Stromal cell of bone marrow (primary cell): ENCODE measurements around the gene EYS.
"Not testable (repeated sequence)": the region's sequence is repeated elsewhere in the genome, so short reads cannot be mapped to it uniquely, and the experiment has no call there.

Experiments
- DNase-seq: peaks from one replicate; pipeline ENCODE4 v3.0.0-alpha.2; 2012; ENCODE audit warnings: low read depth

EYS gene

DNA sequence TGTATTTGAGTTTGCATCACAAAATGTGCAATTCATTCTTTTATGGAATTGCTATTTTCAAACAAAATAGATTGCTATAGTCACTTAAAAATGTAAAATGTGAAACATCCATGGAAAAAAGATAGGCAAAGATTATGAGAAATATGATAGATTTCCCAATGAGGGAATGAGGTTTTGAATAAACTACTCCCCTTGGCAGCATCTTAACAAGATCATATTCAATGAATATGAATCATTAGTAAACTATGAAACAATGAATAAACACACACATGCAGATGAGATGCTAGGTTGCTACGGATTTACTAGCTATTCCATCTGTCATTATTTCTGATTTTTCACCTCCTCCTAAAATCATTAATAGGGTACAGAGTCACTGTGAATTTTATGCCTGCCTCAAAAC lies 1669.6 kb downstream of the EYS start:
- no peak for DNase-seq

DNA sequence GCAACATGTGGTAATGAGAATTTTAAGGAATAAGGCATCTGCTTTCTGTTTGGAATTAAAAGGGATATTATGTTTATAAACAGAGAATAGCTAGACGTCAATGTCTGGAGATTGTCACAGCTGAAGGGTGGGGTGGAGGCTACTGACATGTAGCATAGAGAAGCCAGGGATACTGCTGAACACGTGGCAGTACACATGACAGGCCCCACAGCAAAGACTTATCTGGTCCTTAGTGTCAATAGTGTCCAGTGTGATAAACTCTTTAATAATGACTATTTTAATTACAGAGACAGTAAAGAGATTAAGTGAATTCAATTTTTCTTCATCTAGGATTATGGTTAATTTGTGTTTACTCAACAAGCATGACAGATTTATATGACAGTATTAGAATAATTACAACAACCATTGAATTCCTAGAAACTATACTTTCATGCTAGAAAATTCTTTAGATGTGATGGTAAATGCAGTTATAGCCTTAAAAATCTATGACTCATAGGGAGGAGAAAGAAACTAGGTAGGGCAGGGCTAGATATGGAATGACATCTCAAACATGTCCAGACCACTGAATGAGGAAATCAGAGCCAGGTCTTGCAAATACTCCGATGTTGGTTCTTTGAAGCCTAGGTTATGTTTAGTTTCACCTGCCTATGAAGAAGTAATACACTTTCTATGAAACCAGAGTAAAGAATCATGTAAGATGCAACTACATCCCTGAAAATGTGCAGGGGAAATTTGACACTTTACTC lies 1671.9 kb downstream of the EYS start:
- no peak for DNase-seq

DNA sequence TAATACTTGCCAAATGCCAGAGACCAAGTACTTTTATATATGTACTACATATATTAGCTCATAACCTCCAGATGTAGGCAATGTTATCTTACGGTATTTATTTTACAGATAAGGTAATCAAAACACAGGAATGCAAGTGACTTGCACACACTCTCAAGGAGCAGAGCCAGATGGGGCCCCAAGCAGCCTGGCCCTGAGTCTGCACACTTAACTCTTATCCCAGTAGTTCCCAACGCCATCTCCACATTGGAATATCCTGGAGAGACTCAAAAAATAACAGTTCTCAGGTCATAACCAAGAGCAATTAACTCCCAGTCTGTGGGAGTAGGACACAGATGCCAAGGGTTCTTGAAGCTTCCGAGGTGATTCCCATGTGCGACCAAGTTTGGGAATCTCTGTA lies 1672.7 kb downstream of the EYS start:
- no peak for DNase-seq

DNA sequence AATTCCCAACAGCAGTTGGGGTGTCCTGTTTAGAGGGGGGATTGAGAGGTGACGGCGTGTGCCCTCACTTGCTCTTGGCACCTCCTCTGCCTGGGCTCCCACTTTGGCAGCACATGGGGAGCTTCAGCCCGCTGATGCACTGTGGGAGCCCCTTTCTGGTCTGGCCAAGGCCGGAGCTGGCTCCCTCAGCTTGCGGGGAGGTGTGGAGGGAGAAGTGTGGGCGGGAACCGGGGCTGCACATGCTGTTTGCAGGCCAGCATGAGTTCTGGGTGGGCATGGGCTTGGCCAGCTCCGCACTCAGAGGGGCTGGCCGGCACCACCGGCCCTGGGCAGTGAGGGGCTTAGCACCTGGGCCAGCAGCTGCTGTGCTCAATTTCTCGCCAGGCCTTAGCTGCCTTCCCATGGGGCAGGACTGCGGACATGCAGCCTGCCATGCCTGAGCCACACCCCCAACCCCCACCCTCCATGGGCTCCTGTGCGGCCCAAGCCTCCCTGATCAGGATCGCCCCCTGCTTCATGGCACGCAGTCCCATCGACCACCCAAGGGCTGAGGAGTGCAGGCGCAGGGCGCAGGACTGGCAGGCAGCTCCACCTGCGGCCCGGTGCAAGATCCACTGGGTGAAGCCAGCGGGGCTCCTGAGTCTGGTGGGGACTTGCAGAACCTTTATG lies 1675.9 kb downstream of the EYS start:
- not testable (repeated sequence) for DNase-seq

- no peak for DNase-seq
Measured at GRCh38 chr6:64023693-64024092, 1683.3 kb downstream of the EYS start.

GRCh38 chr6:64014595-64014994 lies 1692.4 kb downstream of the EYS start:
- no peak for DNase-seq

DNA sequence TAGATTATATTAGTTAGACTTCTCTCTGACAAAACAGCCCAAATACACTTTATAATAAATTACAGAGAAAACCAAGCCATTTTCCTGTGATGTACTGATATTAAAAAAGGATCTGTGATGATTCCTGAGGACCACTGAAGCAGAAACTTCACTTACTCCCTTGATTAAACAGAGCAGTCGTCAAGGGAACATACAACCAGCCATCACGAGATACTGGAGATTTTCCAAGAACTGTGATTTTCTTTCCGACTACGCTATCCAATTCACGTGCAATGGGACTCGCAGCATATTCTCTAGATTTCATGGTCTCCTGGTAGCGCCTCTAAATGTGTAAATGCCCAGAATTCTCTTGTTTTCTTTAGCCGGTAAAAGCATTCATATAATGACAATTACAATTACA lies 1694.0 kb downstream of the EYS start:
- DNase-seq: no peak

GRCh38 chr6:64012351-64013001 lies 1694.5 kb downstream of the EYS start:
- peak; percentile 28 for DNase-seq

GRCh38 chr6:64010666-64011065 lies 1696.4 kb downstream of the EYS start:
- DNase-seq: no peak

DNA sequence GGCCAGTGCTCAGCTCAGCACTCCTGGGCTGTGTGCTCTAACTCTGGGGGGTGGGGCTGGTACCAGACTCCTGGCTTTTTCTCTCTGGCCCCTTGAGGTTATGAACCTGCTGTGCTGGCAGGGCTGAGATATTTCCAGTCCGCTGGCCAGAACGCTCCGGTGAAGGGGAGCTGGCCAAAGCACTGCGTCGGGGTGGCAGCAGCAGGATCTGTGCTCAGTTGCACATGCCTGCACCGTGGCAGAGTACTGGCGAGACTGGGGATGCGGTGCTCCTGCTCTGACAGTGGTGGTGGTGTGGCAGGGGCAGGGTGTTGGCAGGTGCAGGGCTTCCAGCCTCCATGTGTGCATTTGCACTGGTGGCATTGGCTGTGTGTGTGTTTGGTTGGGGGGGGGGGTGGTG lies 1697.0 kb downstream of the EYS start:
- no peak for DNase-seq

- no peak for DNase-seq
Measured at GRCh38 chr6:64006246-64006645, 1700.8 kb downstream of the EYS start.

DNA sequence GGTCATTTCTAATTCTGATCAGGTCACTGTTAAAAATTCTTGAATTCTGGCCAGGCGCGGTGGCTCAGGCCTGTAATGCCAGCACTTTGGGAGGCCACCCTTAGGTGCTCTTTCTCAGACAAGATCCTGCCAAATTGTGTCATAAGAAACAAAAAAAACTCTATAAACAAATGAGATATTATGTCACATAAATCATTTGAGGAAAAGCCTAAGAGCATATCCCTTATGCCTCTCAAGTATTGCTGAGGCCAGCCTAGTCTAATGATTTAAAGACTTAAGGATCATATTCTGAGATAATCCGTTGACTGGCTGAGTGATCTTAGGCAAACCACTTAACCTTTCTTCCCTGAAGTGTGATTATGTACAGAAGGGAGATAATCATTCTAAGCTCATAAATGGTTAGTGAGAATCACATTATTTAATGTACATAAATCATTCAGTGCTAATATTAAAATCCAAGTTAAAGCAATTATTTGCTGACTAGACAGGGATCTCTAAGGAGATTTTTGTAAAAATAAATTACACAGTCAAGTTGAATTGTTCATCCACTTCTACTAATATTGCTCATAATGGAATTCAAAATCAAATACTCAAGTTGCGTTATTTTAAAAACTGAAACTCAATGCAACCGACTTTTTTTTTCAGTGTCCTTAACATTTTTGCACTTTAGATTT lies 1706.1 kb downstream of the EYS start:
- no peak for DNase-seq

- no peak for DNase-seq
Measured at GRCh38 chr6:63999613-64000012, 1707.4 kb downstream of the EYS start.

DNA sequence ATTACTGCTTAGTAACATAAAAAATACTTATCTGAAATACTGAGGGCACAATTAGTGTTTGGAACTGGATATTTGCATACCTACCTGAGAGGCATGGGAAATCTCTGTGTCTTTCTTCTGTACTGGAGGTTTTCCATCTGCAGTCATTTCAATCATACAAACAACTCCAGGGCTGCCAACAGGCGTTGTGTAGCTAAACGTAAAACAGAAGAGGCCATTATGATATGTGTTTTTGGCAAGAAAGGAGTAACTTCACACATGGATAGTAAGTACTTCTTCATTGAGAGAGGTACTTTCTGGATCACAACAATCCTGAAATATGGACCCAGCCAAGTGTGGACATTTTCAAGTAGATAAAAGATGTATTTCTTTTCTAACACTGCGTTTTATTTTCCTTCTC lies 1708.0 kb downstream of the EYS start:
- no peak for DNase-seq

DNA sequence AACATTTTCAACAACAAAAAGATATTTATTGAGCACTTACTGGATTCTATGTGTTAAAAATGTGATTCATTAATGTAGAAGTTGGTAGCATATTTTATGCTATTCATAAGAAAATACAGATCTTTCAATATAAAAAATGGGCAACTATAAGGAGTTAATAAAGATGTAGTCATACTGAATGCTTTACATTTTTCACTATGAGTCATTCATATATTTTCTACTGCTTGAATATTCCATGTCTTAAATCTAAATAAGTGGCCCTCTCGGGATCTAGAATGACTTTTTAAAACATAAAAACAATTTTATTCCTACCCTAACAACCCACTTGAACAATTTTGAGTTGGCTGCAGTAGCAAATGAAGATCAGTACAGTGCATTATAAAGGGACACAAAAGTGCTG lies 1709.3 kb downstream of the EYS start:
- DNase-seq: no peak

DNA sequence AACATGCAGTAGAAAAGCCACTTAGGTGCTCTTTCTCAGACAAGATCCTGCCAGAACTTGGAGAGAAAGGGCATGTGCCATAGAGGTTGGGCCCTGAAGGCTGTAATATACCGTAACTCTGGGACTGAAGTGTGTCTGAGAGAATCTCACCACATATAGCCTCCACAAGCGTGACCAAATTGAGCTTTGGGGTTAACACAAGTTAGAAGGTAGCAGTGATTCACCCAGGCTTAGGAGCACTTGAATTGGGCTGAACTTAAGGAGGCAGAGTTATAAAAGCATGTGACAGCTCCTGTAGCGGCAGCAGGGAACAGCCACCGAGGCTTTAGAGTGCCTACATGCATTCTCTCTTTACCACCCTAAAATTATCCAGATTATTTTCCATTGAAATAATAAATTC lies 1709.8 kb downstream of the EYS start:
- no peak for DNase-seq

DNA sequence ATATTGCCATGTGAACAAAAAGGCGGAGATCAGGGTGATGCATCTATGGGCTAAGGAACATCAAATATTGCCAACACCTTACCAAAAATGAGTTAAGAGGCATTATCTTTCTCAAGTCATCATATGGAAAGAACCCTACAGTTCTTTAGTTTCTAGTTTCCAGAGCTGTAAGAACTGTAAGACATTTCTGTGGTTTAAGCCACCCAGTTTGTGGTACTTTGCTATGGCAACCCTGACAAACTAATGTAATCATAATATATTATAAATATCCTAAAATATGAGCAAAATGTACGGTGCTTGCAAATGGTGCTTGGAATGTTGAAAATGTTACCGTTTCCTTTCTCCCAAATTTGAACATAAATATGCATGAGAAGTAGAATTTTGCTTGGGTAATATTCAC lies 1721.8 kb downstream of the EYS start:
- no peak for DNase-seq

DNA sequence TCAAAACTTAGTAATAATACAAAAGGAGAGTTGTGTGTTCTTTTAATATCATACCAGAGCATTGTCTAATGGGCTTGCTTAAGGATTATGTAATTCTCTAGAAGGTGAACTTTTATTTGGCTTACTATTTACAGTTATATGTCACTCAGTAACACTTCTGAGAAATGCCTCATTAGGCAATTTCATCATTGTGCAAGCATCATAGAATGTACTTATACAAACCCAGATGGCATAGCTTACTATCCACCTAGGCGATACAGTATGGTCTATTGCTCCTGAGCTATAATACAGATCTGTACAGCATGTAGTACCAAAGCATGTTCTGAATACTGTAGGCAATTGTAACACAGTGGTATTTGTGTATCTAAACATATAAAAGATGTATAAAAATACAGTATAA lies 1731.3 kb downstream of the EYS start:
- no peak for DNase-seq

DNA sequence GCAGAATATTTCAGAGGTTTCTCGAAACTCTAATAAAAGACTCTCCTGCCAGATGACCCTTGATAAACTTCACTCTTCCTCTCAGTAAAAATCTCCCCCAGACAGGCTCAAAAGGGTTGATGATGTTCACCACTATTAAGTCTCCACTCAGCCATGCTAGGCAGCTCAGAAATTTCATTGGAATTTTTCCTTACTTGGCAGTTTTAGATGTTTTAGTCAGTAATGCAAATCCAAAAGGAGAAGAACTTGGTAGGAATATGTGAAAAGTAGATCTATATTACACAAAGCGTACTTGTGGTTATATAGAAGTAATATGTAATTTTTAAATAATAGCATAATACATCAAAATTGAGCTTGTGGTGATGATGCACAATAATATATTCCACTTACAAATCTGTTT lies 1738.4 kb downstream of the EYS start:
- no peak for DNase-seq

DNA sequence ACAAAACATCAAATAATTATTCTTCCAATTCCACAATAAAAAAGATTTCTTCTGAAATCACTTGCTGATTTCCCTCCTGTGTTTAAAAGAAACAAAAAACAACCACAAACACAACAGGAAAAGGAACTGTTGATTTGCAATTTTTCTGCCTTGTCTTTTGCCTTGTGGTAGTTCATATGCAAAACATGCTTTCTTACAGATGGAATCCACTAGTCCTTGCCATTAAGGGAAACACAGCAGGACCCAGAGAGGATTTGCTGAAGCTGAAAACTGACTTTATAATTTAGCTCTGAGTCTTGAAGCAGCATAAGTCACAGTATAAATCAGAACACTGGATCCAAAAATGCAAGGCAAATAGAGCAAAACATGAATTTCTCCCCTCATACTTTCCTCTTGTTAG lies 1742.7 kb downstream of the EYS start:
- DNase-seq: no peak

- DNase-seq: no peak
Measured at GRCh38 chr6:63963769-63964315, 1743.2 kb downstream of the EYS start.

DNA sequence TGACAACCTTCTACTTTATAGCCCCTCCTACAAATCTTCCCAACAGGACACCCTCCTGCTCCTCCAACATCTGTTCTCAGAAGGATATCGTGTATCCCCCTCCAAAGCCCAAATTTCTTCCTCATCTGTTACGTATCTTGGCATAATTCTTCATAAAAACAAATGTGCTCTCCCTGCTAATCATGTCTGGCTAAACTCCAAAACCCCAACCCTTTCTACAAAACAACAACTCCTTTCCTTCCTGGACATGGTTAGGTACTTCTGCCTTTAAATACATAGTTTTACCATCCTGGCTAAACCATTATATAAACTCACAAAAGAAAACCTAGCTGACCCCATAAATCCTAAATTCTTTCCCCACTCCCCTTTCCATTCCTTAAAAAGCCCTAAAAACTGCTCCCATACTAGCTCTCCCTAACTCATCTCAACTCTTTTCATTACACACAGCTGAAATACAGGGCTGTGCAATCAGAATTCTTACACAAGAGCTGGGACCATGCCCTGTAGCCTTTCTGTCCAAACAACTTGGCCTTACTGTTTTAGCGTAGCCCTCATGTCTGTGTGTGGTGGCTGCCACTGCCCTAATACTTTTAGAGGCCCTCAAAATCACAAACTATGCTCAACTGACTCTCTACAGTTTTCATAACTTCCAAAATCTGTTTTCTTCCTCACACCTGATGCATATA lies 1753.5 kb downstream of the EYS start:
- not testable (repeated sequence) for DNase-seq
